RCC 7860 (cell line): ENCODE data around the gene RASA2.
"Not testable (repeated sequence)": the region's sequence is repeated elsewhere in the genome, so short reads cannot be mapped to it uniquely, and the experiment has no call there.

ENCODE experiments used
- DNase-seq: peaks from one replicate; pipeline ENCODE4 v3.0.0-alpha.2; 2015; ENCODE audit warnings: low spot score
- FAIRE-seq: peaks from 2 replicates; lab custom pipeline; 2012; peaks lifted over from hg19 to GRCh38; lab: Jason Lieb, UNC

The RASA2 gene

DNA sequence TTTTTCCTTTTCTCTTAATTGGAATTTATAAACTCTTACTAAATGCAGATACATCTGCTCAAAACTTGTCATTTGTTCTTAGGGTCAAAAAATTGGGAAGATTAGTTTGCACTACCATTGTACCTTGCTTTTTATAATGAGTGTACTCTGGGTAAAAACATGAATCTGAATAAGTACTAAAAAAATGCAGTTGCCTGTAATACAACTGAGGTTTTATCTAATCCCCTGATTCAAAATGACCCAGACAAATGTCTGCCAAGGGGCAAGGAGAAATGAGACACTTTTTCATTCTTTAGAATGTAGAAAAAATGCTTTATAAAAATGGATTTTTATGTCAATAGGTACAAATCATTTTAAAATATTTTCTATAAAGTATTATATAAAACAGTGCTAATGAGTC is 42.4 kb downstream of the RASA2 start:
- no peak for DNase-seq
- FAIRE-seq: peak; percentile 21

DNA sequence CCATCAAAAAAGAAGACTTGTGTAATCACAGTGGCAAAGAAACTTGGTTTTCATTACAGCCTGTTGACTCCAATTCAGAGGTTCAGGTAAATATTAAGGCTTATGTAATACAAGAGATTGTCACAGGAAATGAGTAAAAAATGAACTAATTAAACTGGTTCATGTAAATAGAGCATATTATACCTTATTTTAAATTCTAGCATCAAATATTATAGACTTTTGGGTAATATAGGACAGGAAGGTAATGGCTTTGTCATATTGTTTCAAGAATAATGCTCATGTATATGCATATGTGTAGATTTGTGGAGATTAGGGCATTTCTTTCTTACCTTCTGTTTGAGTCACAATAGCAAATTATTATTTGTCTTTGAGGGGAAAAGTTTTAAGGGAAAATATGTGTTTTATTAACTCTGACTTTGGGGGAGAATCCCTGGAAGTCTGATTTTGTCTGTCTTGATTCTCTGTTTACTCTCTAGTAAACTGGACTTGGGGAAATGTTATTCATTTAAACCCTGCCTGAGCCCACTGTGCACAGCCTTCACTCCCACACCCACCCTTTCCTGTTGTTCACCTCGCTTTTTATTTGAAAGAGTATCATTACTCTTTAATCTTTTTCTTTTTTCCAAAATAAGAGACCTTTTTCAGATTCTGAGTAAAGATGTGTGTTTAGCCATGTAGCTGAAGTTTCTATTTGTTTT is 43.0 kb downstream of the RASA2 start:
- FAIRE-seq (no peak), DNase-seq (no peak)

DNA sequence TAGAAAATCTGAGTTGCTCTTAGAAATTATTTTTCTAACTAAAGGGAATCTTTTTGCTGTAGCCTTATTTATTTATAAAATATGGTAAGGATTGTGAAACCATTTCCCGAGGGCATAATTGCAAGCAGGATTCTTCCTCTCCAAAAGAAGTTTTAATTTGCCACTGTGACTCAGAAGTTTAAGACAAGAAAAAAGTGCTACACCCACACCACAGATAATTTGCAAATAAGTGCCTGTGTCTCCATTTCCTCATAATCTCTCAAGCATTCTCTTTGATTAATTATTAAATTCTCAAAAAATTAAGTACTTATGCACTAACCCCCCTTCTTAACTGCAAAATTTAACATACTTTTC is 43.6 kb downstream of the RASA2 start:
- FAIRE-seq: no peak
- DNase-seq: no peak

GRCh38 chr3:141532609-141533008 is 45.8 kb downstream of the RASA2 start:
- no peak for FAIRE-seq
- no peak for DNase-seq

DNA sequence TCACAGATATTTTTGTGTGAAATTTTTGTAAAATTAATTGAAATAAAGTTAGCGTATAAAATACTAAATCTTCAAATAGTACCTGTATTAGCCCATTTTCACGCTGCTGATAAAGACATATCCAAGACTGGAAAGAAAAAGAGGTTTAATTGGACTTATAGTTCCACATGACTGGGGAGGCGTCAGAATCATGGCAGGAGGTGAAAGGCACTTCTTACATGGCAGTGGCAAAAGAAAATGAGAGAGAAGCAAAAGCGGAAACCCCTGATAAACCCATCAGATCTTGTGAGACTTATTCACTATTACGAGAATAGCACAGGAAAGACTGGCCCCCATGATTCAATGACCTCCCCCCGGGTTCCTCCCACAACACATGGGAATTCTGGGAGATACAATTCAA is 49.2 kb downstream of the RASA2 start:
- not testable (repeated sequence) for FAIRE-seq, DNase-seq

DNA sequence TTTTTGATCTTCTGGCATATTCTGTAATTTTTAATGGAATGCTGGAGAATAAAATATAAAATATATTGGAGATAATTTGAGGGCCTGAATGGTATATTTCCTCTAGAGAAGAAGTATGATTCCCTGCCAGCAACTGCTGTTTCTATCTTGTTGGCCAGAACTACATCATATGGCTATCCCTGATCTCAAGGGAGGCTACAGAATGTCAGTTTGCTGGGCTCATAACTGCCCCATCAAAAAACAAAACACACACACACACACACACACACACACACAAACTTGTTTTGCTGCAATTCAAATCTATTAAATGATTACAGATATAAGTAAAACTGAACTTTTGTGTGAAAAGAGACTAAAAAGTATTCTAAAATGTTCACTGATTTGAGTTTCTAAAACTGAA is 51.0 kb downstream of the RASA2 start:
- DNase-seq (no peak), FAIRE-seq (no peak)

GRCh38 chr3:141538568-141539240 is 51.9 kb downstream of the RASA2 start:
- FAIRE-seq (no peak), DNase-seq (no peak)

DNA sequence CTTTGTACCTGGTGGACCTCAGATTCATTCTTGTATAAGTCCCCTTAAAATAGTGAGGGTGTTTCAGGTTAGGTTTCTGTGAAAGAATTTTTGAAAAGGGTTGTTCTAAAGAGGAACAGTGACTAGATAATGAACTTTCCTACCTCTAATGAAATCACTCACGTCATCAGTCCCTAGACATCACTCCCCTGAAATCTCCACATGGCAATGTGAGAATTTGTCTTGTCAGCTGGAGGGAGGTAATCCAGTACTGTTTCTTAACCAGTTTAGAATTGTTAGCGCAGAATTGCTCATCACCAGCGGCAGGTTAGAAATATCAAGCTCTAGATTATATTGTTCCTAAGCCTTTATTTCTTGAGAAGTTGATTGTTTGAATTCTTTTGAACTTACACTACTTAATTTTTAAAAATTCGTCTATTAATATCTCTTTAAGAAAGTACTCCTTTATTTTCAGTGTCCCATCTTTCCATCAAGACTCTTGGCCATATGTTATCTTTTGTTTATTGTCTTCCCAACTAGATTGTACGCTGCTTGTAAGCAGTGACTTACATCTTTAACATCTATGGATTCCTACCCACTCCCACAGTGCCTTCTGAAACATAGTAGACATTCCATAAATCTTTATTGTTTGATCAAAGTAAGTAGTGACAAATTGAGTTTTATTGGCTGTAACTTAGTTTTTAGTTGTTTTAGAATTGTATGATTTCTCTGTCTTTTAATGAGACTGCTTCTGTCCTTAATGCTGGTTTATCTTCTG is 52.8 kb downstream of the RASA2 start:
- DNase-seq (no peak), FAIRE-seq (no peak)

- FAIRE-seq: no peak
Measured at GRCh38 chr3:141540531-141540930, 53.7 kb downstream of the RASA2 start.

GRCh38 chr3:141542202-141542969 is 55.6 kb downstream of the RASA2 start:
- DNase-seq (no peak), FAIRE-seq (no peak)

More at GRCh38 chr3:141540531-141540930, 53.7 kb downstream of the RASA2 start:
- no peak for DNase-seq

GRCh38 chr3:141542989-141543388 is 56.2 kb downstream of the RASA2 start:
- FAIRE-seq (peak; percentile 45), DNase-seq (no peak)

- DNase-seq: no peak
- no peak for FAIRE-seq
Measured at GRCh38 chr3:141544697-141545096, 57.9 kb downstream of the RASA2 start.

GRCh38 chr3:141546081-141546480 is 59.3 kb downstream of the RASA2 start:
- FAIRE-seq: no peak
- DNase-seq: no peak

DNA sequence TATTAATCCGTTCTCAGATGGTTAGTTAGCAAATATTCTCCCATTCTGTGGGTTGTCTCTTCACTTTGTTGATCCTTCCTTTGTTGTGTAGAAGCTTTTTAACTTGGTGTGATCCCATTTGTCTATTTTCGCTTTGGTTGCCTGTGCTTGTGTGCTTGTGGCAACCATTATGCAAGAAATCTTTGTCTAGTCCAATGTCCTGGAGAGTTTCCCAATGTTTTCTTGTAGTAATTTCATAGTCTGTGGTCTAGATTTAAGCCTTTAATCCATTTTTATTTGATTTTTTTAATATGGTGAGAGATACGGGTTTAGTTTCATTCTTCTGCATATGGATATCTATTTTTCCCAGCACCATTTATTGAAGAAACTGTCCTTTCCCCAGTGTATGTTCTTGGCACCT is 59.8 kb downstream of the RASA2 start:
- no peak for FAIRE-seq
- DNase-seq: no peak

GRCh38 chr3:141547791-141548190 is 61.0 kb downstream of the RASA2 start:
- DNase-seq (no peak), FAIRE-seq (no peak)

- no peak for DNase-seq
- no peak for FAIRE-seq
Measured at GRCh38 chr3:141550926-141551665, 64.3 kb downstream of the RASA2 start.

DNA sequence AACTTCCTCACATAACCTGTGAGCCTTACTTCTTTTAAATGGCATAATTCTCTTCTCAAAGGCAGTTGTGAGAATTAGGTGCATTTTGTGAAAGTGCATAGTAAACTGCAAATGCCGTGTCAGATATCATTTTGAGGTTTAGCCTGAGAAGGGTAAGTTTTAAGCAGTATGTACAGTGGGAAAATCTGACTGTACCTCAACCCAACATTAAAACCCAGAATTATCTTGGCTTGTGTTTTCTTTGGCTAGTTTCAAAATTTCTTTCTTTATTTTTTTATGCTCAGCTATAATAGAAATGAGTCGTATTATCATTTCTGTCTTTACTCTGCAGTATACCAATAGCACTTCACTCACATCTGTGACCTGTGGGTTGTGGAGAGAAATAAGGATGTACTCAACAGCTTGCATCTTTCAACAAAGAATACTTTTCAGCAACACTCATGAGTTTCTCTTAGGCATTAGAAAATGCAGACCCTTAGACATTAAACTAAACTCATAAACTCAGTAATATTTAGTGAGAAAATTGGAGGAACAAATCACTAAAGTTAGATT is 65.7 kb downstream of the RASA2 start:
- no peak for FAIRE-seq
- no peak for DNase-seq

DNA sequence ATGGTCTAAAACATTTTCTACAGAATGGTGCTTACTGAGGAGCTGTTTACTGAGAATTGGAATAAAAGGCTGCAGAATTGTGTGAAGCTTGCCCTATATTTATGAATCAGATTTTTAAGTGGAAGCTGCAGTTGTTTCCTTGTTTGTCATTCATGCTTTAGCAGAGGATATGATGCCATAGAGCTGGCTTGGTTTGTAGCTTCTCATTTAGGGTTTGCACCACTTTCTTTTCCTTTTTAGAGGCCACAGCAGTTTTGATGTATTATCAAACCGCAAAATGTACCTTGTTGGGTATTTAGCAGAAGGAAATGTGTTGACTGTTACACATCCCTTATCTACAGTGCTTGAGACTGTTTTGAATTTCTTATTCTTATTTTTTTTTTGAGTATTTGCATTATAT is 66.2 kb downstream of the RASA2 start:
- DNase-seq: no peak

DNA sequence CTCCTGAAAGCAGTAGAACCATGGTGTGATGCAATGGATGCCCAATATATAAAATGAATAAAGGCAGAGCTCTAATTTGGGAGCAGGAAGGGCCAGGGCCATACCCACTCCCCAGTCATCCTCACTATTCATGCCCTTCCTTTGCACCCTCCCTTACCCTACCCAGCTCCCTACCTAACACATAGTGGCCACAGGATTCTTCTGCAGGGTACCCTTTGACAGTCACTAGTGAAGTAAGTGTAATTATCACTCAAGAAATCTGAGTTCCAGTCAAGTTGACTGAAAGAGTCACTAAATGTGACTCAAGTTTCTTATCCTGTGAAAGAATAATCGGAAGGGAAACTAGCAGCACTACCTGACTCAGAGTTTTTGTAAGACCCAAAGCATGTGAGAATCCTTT is 69.2 kb downstream of the RASA2 start:
- DNase-seq (no peak), FAIRE-seq (no peak)

More for the DNA sequence above, 66.2 kb downstream of the RASA2 start:
- FAIRE-seq: no peak
